Suprapubic skin (tissue), 4 donors: ENCODE data around the gene F7. TPM values are rescaled to one million over a fixed set of nuclear protein-coding genes. Genes with fewer than 3 reads are reported as not detected.

Experiments
- DNase-seq, 2 donors: peaks; one replicate each; pipeline ENCODE4 v3.0.0-alpha.2; 2019; ENCODE audit warnings: low spot score in 2 of 2
- H3K27ac ChIP-seq: fragments of 200-600 bp; sonication (generic); one replicate; pipeline ENCODE4 v1.5.1; 2019
- H3K27me3 ChIP-seq: fragments of 200-600 bp; sonication (generic); one replicate; pipeline ENCODE4 v1.5.1; 2019
- H3K36me3 ChIP-seq: fragments of 200-600 bp; sonication (generic); one replicate; pipeline ENCODE4 v1.5.1; 2019
- H3K4me1 ChIP-seq: fragments of 200-600 bp; sonication (generic); one replicate; pipeline ENCODE4 v1.5.1; 2019
- H3K4me3 ChIP-seq: fragments of 200-600 bp; sonication (generic); one replicate; pipeline ENCODE4 v1.5.1; 2019; ENCODE audit warnings: mild to moderate bottlenecking
- H3K9me3 ChIP-seq: fragments of 200-600 bp; sonication (generic); one replicate; pipeline ENCODE4 v1.5.1; 2019
- EP300 ChIP-seq: sonication (generic); formaldehyde crosslinking; IDR thresholded peaks from one replicate; pipeline ENCODE4 v1.6.1; 2017; ENCODE audit warnings: antibody characterized with exemption
- POLR2A ChIP-seq, 2 donors: fragments of 450-650 bp; IDR thresholded peaks; one replicate each; pipeline ENCODE4 v1.6.1; 2017; ENCODE audit warnings: antibody characterized with exemption in 2 of 2, mild to moderate bottlenecking in 2 of 2, moderate library complexity in 2 of 2
- POLR2AphosphoS5 ChIP-seq, 3 donors: sonication (generic); formaldehyde crosslinking; IDR thresholded peaks; one replicate each; pipeline ENCODE4 v1.6.1; 2017; ENCODE audit warnings: antibody characterized with exemption in 3 of 3
- WGBS: methylation state at CpG from one replicate; pipeline ENCODE4 v1.1.5; 2018; 5-methylcytosine and 5-hydroxymethylcytosine counted together
- total RNA-seq, 4 donors: library from RNA; depleted of rRNA; stranded (reverse); fragments of >200 nt; gene quantifications; one replicate each; pipeline ENCODE4 v1.1.0, GENCODE V29; 2016
- TF ChIP-seq, protein P1 (sequence below), 2 donors: fragments of 200-600 bp in 1 of 2; fragments of 450-650 bp in 1 of 2; sonication (generic) in 1 of 2; IDR thresholded peaks; one replicate each; pipeline ENCODE4 v1.5.1; 2016 to 2019; ENCODE audit warnings: antibody characterized with exemption in 2 of 2, mild to moderate bottlenecking in 1 of 2, moderate library complexity in 1 of 2

F7 gene
- total RNA-seq, 4 donors from 2014 or later, result not detected

DNA sequence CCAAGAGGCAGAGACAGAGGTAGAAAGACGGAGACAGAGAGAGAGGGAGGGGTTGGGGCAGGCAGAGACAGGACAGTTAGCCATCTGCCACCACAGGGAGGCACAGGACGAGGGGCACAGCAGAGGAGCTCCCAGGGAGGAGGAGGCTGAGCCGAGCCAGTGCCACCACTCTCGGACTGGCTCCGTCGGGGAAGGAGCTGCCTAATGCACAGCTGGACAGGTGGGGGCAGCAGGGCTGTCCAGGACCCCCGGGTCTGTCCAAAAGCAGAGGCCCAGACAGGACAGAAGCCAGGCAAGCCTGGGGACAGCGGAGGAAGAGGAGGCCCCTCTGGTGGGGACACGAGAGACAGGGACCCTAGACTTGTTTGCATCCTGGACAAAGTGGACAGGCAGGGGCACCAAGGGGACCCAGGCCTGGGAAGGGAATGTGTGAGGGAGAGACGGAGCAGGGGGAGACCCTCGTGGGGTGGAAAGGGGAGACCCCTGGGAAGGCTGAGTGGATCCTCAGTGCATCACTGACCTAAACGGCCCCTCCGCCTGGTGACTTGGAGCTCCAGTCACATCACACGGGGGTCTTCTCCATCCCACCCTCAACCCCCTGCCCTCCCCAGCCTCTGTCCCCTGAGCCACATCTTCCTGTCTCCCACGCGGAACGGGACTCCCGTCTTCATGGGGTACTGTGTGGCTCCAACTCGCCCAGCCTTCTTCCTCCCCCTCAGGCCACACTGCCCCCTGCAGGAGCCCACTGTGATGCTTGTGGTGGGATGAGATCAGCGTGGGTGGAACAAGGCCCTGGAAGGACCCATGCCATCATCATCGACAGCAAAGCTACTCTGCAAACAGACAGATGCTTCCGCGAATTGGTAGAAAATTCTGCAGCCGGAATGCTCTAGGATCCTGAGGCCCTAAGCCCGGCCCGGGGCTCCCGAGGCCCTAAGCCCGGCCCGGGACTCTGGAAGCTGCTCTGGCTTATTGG lies 17.9 kb downstream of the F7 start:
- peaks cover 2% of the 10 kb centered on the region for H3K27me3 ChIP-seq
- H3K36me3 ChIP-seq, result no peaks in the 10 kb centered on the region
- TF ChIP-seq POLR2AphosphoS5 (IDR thresholded peaks at IDR 0.05) (no peak), EP300 (no peak), POLR2A (IDR thresholded peaks at IDR 0.05) (no peak)
- TF ChIP-seq, protein P1, sequence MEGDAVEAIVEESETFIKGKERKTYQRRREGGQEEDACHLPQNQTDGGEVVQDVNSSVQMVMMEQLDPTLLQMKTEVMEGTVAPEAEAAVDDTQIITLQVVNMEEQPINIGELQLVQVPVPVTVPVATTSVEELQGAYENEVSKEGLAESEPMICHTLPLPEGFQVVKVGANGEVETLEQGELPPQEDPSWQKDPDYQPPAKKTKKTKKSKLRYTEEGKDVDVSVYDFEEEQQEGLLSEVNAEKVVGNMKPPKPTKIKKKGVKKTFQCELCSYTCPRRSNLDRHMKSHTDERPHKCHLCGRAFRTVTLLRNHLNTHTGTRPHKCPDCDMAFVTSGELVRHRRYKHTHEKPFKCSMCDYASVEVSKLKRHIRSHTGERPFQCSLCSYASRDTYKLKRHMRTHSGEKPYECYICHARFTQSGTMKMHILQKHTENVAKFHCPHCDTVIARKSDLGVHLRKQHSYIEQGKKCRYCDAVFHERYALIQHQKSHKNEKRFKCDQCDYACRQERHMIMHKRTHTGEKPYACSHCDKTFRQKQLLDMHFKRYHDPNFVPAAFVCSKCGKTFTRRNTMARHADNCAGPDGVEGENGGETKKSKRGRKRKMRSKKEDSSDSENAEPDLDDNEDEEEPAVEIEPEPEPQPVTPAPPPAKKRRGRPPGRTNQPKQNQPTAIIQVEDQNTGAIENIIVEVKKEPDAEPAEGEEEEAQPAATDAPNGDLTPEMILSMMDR (IDR thresholded peaks at IDR 0.05), result no peak
- H3K27ac ChIP-seq, result peak overlapping the region; percentile 49
- DNase-seq, result peak in 1 of 2 donors; percentile 77
- H3K4me3 ChIP-seq, result peak overlapping the region; percentile 33
- WGBS, result 76% methylated on average over 26 of the region's 29 CpGs
- no peaks in the 10 kb centered on the region for H3K9me3 ChIP-seq
- peaks cover 8% of the 10 kb centered on the region for H3K4me1 ChIP-seq

DNA sequence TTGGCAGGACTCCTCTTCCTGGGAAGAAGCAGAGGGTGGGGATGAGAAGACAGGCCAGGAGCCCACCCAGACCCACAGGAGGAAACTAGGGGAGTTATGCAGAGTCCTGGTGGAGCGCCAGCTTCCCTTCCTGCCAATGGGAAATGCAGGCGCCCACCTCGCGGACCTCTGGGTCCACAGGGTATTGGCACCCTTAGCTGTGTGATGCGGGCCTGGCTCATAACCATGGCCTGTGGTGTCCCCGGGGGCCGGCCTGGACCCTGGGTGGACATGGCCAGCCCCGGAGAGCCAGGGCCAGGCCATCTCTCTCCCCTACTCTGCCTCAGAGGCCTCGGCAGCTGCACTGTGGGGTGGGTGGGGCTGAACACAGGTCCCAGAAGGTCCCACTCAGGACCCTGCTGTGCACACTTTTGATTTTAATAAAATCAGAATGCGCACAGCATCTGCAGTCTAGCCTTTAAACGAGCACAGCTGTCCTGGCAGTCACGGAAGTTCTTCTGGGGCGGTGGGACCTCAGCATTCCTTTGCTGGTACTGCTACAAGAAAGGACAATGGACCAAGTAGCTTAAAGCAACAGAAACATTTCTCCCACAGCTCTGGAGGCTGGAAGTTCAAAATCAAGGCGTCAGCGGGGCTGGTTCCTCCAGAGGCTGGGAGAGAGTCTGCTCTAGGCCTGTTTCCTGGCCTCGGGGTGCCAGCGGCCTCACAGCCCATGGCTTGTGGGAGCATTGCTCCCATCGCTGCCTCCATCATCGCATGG lies 18.8 kb downstream of the F7 start:
- 83% methylated on average over 16 of the region's 19 CpGs for WGBS
- Histone ChIP-seq H3K4me3 (no peak overlapping the region), H3K27ac (no peak overlapping the region), H3K36me3 (no peaks in the 10 kb centered on the region), H3K4me1 (peaks cover 8% of the 10 kb centered on the region), H3K27me3 (peaks cover 5% of the 10 kb centered on the region), H3K9me3 (no peaks in the 10 kb centered on the region)
- DNase-seq, result no peak
- TF ChIP-seq POLR2AphosphoS5 (IDR thresholded peaks at IDR 0.05), result no peak
- TF ChIP-seq EP300, result no peak
- TF ChIP-seq, protein P1 (IDR thresholded peaks at IDR 0.05), result no peak
- no peak for TF ChIP-seq POLR2A (IDR thresholded peaks at IDR 0.05)

- H3K27ac ChIP-seq, result no peak overlapping the region
- peak in 1 of 2 donors; percentile 29 for DNase-seq
- peaks cover 12% of the 10 kb centered on the region for H3K27me3 ChIP-seq
- no peak overlapping the region for H3K4me3 ChIP-seq
- no peaks in the 10 kb centered on the region for H3K9me3 ChIP-seq
- TF ChIP-seq POLR2AphosphoS5 (IDR thresholded peaks at IDR 0.05) (no peak), EP300 (no peak), POLR2A (IDR thresholded peaks at IDR 0.05) (no peak)
- TF ChIP-seq, protein P1 (IDR thresholded peaks at IDR 0.05), result no peak
- H3K36me3 ChIP-seq, result no peaks in the 10 kb centered on the region
- 91% methylated on average over 19 of the region's 19 CpGs for WGBS
- H3K4me1 ChIP-seq, result peaks cover 14% of the 10 kb centered on the region
Measured at GRCh38 chr13:113125506-113126264, 20.1 kb downstream of the F7 start.

DNA sequence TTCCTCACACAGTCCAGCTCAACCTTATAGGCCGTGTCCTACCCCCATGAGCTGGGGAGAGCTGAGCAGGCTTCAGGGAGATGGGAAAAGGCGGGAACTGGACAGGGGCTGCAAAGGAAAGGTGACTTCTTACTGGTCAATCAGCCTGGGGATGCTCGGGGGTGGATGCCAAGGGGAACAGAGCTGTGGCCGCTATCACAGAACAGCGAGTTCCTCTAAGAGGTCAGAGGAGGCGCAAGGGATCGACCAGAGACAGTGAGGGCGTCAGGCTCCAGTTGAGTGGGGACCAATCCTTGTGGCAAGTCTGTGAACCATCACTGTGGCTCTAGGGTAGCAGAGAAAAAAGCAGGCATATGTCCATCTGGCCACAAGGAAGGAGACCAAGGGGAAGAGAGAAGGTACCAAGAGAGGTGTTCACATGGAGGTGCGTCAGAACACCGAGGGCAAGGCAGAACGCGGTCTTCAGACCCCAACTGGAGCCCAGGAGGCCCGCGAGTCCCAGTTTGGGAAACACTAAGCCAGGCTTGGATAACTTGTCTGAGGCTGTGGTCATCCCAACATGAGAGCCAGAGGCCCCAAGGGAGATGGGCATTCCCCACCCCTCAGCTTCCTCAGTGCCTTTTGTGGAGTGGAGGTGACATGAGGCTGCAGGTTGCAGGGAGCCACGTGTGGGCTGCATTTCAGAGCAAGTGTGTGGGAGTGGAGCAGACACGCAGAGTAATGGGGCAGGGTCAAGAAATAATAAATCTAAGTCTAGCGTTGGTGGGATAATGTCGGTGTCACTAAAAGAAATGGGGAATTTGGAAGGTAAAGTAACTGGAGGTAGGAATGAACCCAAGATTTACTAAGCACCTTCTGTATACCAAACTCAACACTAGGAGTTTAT lies 20.9 kb downstream of the F7 start:
- H3K4me3 ChIP-seq, result no peak overlapping the region
- no peak for TF ChIP-seq POLR2AphosphoS5 (IDR thresholded peaks at IDR 0.05)
- TF ChIP-seq POLR2A (IDR thresholded peaks at IDR 0.05), result no peak
- TF ChIP-seq EP300, result no peak
- TF ChIP-seq, protein P1 (IDR thresholded peaks at IDR 0.05), result no peak
- 88% methylated on average over 18 of the region's 18 CpGs for WGBS
- peaks cover 14% of the 10 kb centered on the region for H3K4me1 ChIP-seq
- H3K36me3 ChIP-seq, result no peaks in the 10 kb centered on the region
- peak in 1 of 2 donors; percentile 65 for DNase-seq
- H3K27ac ChIP-seq, result no peak overlapping the region
- peaks cover 12% of the 10 kb centered on the region for H3K27me3 ChIP-seq
- no peaks in the 10 kb centered on the region for H3K9me3 ChIP-seq
